GM12892 (cell line): Measurements from ENCODE around the gene EML1.

ENCODE experiments used
- POLR2A ChIP-seq: IDR thresholded peaks from 2 replicates; pipeline ENCODE4 v1.6.1; 2011; ENCODE audit warnings: low read depth, low read length, control low read depth
- POLR2AphosphoS5 ChIP-seq: IDR thresholded peaks from 2 replicates; pipeline ENCODE4 v1.6.1; 2011; ENCODE audit warnings: low read depth, low read length, control low read depth

DNA sequence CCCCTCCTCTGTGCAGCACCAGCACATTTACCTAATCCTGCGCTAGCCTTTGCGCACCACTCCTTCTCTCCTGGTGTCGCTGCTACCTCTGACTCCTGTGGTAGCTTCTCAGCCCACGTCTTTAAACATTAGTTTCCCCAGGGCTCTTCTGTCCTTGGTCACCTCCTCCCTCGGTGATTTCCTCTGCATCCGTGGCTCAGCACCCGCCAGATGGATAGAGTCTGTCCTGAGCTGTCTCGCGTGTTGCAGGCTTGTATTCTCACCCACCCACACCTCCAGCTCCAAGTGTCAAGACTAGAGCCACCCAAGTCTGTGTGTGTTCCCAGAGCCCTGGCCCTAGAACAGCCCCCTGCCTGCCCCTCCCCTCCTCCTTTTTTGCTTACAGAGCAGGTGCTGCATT is 83.2 kb downstream of the EML1 start:
- no peak for TF ChIP-seq POLR2A
- TF ChIP-seq POLR2AphosphoS5 = no peak
